BE2C (cell line): ENCODE measurements around the gene EVA1A.

ENCODE experiments used
- DNase-seq: peaks from one replicate; pipeline ENCODE4 v3.0.0-alpha.2; 2020
- H3K27me3 ChIP-seq: fragments of 250-450 bp; sonication (Bioruptor Pico); 2 replicates; pipeline ENCODE4 v1.5.1; 2020; ENCODE audit warnings: mild to moderate bottlenecking
- H3K36me3 ChIP-seq: fragments of 250-450 bp; sonication (Bioruptor Pico); 2 replicates; pipeline ENCODE4 v1.5.1; 2020; ENCODE audit warnings: mild to moderate bottlenecking
- H3K4me1 ChIP-seq: fragments of 250-450 bp; sonication (Bioruptor Pico); 2 replicates; pipeline ENCODE4 v1.5.1; 2020
- H3K4me3 ChIP-seq: 2 replicates; pipeline ENCODE4 v1.5.1; 2011; ENCODE audit warnings: low read depth, low read length
- H3K9me3 ChIP-seq: fragments of 250-450 bp; sonication (Bioruptor Pico); 2 replicates; pipeline ENCODE4 v1.5.1; 2020
- TF ChIP-seq, protein P1 (sequence below): IDR thresholded peaks from 2 replicates; pipeline ENCODE4 v1.5.1; 2012; ENCODE audit warnings: mild to moderate bottlenecking, low read depth, low read length

EVA1A gene

DNA sequence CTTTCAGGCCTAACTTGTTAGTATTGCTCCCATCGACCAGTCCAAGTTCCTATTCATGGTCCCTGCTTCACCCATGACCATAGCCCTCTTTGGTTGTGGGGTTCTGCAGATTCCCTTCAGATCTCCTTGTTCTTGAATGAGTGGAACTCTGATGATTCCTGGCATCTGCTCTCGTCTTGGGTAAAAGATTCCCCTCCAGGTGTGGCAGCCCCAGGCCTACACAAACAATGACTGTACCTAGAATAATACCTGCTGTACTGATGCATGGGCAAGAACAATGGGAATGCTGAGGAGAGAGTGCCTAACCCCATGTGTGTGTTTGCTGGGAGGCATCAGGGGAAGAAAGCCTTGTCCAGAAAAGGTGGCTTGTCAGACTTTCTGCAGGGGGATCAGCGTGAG, 46.7 kb upstream of the EVA1A start:
- H3K4me1 ChIP-seq, result no peaks in the 10 kb centered on the region
- TF ChIP-seq, protein P1, sequence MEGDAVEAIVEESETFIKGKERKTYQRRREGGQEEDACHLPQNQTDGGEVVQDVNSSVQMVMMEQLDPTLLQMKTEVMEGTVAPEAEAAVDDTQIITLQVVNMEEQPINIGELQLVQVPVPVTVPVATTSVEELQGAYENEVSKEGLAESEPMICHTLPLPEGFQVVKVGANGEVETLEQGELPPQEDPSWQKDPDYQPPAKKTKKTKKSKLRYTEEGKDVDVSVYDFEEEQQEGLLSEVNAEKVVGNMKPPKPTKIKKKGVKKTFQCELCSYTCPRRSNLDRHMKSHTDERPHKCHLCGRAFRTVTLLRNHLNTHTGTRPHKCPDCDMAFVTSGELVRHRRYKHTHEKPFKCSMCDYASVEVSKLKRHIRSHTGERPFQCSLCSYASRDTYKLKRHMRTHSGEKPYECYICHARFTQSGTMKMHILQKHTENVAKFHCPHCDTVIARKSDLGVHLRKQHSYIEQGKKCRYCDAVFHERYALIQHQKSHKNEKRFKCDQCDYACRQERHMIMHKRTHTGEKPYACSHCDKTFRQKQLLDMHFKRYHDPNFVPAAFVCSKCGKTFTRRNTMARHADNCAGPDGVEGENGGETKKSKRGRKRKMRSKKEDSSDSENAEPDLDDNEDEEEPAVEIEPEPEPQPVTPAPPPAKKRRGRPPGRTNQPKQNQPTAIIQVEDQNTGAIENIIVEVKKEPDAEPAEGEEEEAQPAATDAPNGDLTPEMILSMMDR, result no peak
- H3K36me3 ChIP-seq, result no peaks in the 10 kb centered on the region
- H3K9me3 ChIP-seq, result no peaks in the 10 kb centered on the region
- H3K4me3 ChIP-seq, result no peak overlapping the region
- no peaks in the 10 kb centered on the region for H3K27me3 ChIP-seq
- no peak for DNase-seq

DNA sequence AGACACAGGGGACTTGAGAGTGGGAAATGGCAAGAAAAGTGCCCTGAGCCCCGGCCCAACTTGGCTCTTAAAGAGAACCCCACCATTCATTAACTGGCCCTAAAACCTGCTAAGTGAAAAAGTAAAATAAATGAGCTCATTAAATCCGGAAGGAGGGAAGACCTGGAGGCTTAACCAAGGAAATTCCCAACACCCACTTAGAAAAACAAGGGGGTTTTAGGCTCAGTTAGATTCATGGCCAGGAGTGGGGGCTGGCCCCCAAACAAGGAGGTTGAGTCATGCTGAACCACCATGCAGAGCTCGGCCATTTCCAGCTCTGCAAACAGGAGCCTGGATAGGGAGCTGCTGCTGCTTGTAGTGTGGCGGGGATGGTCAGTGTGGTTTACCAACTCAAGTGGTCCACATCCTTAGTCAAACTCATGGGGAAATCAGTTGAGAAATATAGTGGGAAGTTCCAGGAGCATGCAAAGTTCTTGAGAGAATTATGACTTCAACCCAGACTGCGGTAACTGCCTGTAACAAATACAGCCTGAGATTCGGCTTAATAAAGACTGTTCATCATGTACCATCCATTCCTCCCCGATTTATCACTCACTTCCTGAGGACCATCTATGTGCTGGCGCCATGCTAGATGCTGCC, 46.1 kb upstream of the EVA1A start:
- DNase-seq, result no peak
- Histone ChIP-seq H3K36me3 (no peaks in the 10 kb centered on the region), H3K27me3 (no peaks in the 10 kb centered on the region), H3K4me1 (no peaks in the 10 kb centered on the region), H3K4me3 (no peak overlapping the region), H3K9me3 (no peaks in the 10 kb centered on the region)
- TF ChIP-seq, protein P1, result no peak

DNA sequence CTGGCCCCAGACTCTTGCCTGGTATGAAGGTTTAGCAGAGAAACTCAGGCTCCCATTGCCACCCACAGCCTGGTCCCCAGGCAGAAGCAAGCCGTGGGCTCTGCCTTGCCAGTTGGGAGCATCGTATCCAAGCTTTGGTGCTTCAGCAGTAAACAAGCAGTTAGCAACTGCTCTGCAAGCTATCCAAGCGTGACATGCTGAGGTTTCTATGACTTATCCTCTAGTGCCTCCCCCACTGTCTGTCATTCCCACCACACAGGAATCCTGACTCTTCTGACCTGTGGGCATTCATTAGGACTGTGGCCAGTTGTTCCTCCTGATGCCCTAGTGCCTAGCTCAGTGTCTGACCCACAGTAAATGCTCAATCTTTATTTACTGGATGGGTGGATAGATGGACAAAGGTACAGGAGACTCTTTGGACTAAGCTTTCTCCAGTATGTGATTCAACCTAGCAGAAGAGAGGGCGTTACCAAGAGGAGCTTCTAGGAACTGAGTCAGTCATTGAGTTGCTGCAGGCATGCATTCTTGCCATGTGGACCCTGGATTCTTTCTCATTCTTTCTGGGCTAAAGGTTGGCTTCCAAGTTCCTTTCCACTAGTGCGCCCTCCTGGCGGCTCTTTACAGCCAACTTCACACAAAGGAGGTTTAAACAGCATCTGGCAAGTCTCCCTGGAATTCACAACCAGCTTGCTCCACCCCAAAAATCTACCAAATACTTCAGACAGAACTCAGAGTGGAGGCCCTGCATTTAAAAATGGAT, 45.2 kb upstream of the EVA1A start:
- H3K4me1 ChIP-seq, result no peaks in the 10 kb centered on the region
- no peaks in the 10 kb centered on the region for H3K27me3 ChIP-seq
- DNase-seq, result no peak
- H3K4me3 ChIP-seq, result no peak overlapping the region
- no peaks in the 10 kb centered on the region for H3K9me3 ChIP-seq
- no peaks in the 10 kb centered on the region for H3K36me3 ChIP-seq
- TF ChIP-seq, protein P1, result no peak

- H3K9me3 ChIP-seq, result no peaks in the 10 kb centered on the region
- TF ChIP-seq, protein P1, result no peak
- no peaks in the 10 kb centered on the region for H3K4me1 ChIP-seq
- H3K27me3 ChIP-seq, result no peaks in the 10 kb centered on the region
- DNase-seq, result no peak
- no peak overlapping the region for H3K4me3 ChIP-seq
- no peaks in the 10 kb centered on the region for H3K36me3 ChIP-seq
Measured at GRCh38 chr2:75604484-75604883, 43.7 kb upstream of the EVA1A start.

GRCh38 chr2:75603477-75603876, 42.7 kb upstream of the EVA1A start:
- Histone ChIP-seq H3K9me3 (no peaks in the 10 kb centered on the region), H3K36me3 (no peaks in the 10 kb centered on the region), H3K27me3 (no peaks in the 10 kb centered on the region), H3K4me3 (no peak overlapping the region), H3K4me1 (no peaks in the 10 kb centered on the region)
- TF ChIP-seq, protein P1, result no peak
- DNase-seq, result no peak

DNA sequence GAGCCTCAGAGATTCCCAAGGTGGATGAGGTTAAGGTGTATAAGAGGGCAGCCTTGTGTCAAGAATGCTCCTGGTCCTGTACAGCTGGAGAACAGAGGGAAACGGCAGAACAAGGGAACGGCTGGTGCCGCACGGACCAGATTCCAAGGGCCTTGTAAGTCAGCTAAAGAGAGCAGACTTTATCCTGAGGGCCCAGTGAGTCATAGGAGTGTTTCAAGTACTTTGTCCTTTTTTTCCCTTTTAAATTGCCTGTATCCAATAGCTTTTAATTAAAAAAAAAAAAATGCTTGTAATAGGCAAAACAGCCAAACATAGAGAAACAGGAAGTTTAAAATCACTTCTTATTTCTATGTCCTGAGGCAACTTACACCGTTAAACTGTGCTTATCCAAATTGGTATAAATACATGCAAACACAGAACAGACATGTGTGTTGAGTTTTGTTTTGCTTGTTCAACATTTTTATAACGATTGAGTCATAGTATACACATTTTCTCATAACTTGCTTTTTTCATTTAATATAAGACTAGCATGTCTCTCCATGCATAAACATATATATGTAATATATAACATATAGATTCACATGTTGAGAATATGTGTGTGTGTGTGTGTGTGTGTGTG, 42.1 kb upstream of the EVA1A start:
- H3K36me3 ChIP-seq, result no peaks in the 10 kb centered on the region
- no peaks in the 10 kb centered on the region for H3K27me3 ChIP-seq
- H3K4me3 ChIP-seq, result no peak overlapping the region
- DNase-seq, result no peak
- TF ChIP-seq, protein P1, result no peak
- no peaks in the 10 kb centered on the region for H3K9me3 ChIP-seq
- H3K4me1 ChIP-seq, result no peaks in the 10 kb centered on the region
